ENCODE data around the gene F3. TPM values are rescaled to one million over a fixed set of nuclear protein-coding genes. Genes with fewer than 3 reads are reported as not detected.

The F3 gene
- polyA plus RNA-seq, 3 donors: 0.29 to 3.7 (median 0.77) TPM

DNA sequence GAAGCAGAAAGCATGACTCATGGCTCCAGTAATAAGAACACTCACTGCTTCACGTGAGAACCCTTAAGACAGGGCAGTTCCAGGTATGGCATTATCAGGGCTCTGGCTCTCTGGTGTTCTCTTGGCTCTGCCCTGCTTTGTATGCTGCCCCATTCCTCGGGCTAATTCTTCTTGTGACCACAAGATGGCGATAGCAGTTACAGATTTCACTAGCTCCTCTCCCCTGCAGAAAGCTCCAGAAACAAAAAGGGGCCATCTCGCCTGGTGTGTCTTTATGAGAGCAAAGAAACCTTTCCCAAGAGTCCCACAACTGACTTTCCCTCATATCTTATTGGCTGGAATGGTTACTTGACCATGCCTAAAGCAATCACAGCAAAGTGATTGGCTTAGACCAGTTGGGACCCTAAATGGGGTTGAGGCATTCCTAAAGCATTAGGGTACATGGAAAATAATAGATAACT is 60.1 kb downstream of the F3 start:
- TF ChIP-seq, protein P1, sequence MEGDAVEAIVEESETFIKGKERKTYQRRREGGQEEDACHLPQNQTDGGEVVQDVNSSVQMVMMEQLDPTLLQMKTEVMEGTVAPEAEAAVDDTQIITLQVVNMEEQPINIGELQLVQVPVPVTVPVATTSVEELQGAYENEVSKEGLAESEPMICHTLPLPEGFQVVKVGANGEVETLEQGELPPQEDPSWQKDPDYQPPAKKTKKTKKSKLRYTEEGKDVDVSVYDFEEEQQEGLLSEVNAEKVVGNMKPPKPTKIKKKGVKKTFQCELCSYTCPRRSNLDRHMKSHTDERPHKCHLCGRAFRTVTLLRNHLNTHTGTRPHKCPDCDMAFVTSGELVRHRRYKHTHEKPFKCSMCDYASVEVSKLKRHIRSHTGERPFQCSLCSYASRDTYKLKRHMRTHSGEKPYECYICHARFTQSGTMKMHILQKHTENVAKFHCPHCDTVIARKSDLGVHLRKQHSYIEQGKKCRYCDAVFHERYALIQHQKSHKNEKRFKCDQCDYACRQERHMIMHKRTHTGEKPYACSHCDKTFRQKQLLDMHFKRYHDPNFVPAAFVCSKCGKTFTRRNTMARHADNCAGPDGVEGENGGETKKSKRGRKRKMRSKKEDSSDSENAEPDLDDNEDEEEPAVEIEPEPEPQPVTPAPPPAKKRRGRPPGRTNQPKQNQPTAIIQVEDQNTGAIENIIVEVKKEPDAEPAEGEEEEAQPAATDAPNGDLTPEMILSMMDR (IDR thresholded peaks at IDR 0.05): peak; percentile 81
- H2AFZ ChIP-seq (ENCODE audit: insufficient read depth, low read depth, low read length, poor library complexity, severe bottlenecking): no peak overlapping the region
- H3K4me3 ChIP-seq (replicated peaks in 1 of 3; ENCODE audit: low read depth in 2 of 3, low read length in 3 of 3): no peak overlapping the region
- no peak overlapping the region for H3K27ac ChIP-seq (ENCODE audit: low read depth in 1 of 2, low read length in 2 of 2)
- peak; percentile 42 to 59 (median 55) for DNase-seq
- peaks cover 47 to 77% of the 10 kb centered on the region in 2 donors for H3K36me3 ChIP-seq (replicated peaks in 1 of 2; ENCODE audit: control insufficient read depth in 1 of 2, insufficient read depth in 2 of 2, low read length in 2 of 2)
- no peaks in the 10 kb centered on the region for H4K20me1 ChIP-seq (ENCODE audit: insufficient read depth, low read length)
- no peaks in the 10 kb centered on the region for H3K27me3 Mint-ChIP-seq (ENCODE audit: low read depth in 3 of 3)
- H3K27ac Mint-ChIP-seq: no peak overlapping the region
- H3K9me3 Mint-ChIP-seq: no peaks in the 10 kb centered on the region
- no peaks in the 10 kb centered on the region for H3K9me3 ChIP-seq (replicated peaks in 1 of 2; ENCODE audit: control insufficient read depth in 1 of 2, insufficient read depth in 1 of 2, low read length in 2 of 2)
- H3K79me2 ChIP-seq (ENCODE audit: insufficient read depth, low read length): no peaks in the 10 kb centered on the region
- no peak overlapping the region for H3K4me3 Mint-ChIP-seq
- intact Hi-C loops (cut with micrococcal nuclease): loop anchor here (2.0 kb wide), 2 partner anchors 321 to 325 kb away; no protein-coding TSS in a partner anchor
- peaks cover 46 to 52% of the 10 kb centered on the region in 2 donors for H3K36me3 Mint-ChIP-seq
- no peaks in the 10 kb centered on the region for H3K4me1 ChIP-seq (ENCODE audit: control insufficient read depth in 1 of 2, insufficient read depth in 2 of 2, low read length in 2 of 2)
- H3K4me2 ChIP-seq (replicated peaks; ENCODE audit: extremely low read depth, low read length, poor library complexity, severe bottlenecking): no peak overlapping the region
- no peak overlapping the region for H3K9ac ChIP-seq (ENCODE audit: insufficient read depth, low read length, poor library complexity, severe bottlenecking)
- WGBS (ENCODE audit: insufficient coverage): 0% methylated on average over 3 of the region's 4 CpGs
- no peaks in the 10 kb centered on the region for H3K4me1 Mint-ChIP-seq
- H3K27me3 ChIP-seq (ENCODE audit: control insufficient read depth in 2 of 2, insufficient read depth in 2 of 2, low read length in 2 of 2): no peaks in the 10 kb centered on the region

- Histone ChIP-seq H3K4me1 (ENCODE audit: control insufficient read depth in 1 of 2, insufficient read depth in 2 of 2, low read length in 2 of 2) (no peaks in the 10 kb centered on the region), H3K4me3 (replicated peaks in 1 of 3; ENCODE audit: low read depth in 2 of 3, low read length in 3 of 3) (no peak overlapping the region), H2AFZ (ENCODE audit: insufficient read depth, low read depth, low read length, poor library complexity, severe bottlenecking) (no peak overlapping the region), H3K36me3 (replicated peaks in 1 of 2; ENCODE audit: control insufficient read depth in 1 of 2, insufficient read depth in 2 of 2, low read length in 2 of 2) (peaks cover 45 to 68% of the 10 kb centered on the region in 2 donors), H3K79me2 (ENCODE audit: insufficient read depth, low read length) (no peaks in the 10 kb centered on the region), H3K9ac (ENCODE audit: insufficient read depth, low read length, poor library complexity, severe bottlenecking) (no peak overlapping the region), H3K4me2 (replicated peaks; ENCODE audit: extremely low read depth, low read length, poor library complexity, severe bottlenecking) (no peak overlapping the region), H3K27me3 (ENCODE audit: control insufficient read depth in 2 of 2, insufficient read depth in 2 of 2, low read length in 2 of 2) (no peaks in the 10 kb centered on the region), H4K20me1 (ENCODE audit: insufficient read depth, low read length) (no peaks in the 10 kb centered on the region), H3K9me3 (replicated peaks in 1 of 2; ENCODE audit: control insufficient read depth in 1 of 2, insufficient read depth in 1 of 2, low read length in 2 of 2) (no peaks in the 10 kb centered on the region), H3K27ac (ENCODE audit: low read depth in 1 of 2, low read length in 2 of 2) (no peak overlapping the region)
- no peak overlapping the region for H3K4me3 Mint-ChIP-seq
- H3K27me3 Mint-ChIP-seq (ENCODE audit: low read depth in 3 of 3): no peaks in the 10 kb centered on the region
- H3K4me1 Mint-ChIP-seq: no peaks in the 10 kb centered on the region
- intact Hi-C loops (cut with micrococcal nuclease): loop anchor here (2.0 kb wide), 2 partner anchors 323 to 327 kb away; no protein-coding TSS in a partner anchor
- WGBS (ENCODE audit: insufficient coverage): 100% methylated on average over 1 of the region's 3 CpGs
- TF ChIP-seq, protein P1 (IDR thresholded peaks at IDR 0.05): no peak
- H3K9me3 Mint-ChIP-seq: no peaks in the 10 kb centered on the region
- peak overlapping the region in 1 of 7 donors; percentile 15 for H3K27ac Mint-ChIP-seq
- DNase-seq: no peak
- H3K36me3 Mint-ChIP-seq: peaks cover 47 to 54% of the 10 kb centered on the region in 2 donors
These were observed 61.9 kb downstream of the F3 start for GRCh38 chr1:94479682-94480081.

Other genes with a start within 250 kb of the F3 start
- 10 to 100 TPM in 2 of 3 donors, 1 to 10 TPM in 1; 7.8 to 24.9 (median 21.0) TPM for gene ABCD3, start 123.4 kb downstream of the F3 start, polyA plus RNA-seq